ENCODE data around the gene ANP32A.
A peak's percentile ranks its signal among the peaks of the same experiment; 100 is the strongest.

The ANP32A gene

GRCh38 chr15:68786753-68787152 lies 33.9 kb downstream of the ANP32A start:
- in situ Hi-C loops (cut with HindIII; ENCODE audit: low sequenced_read_pairs), result no loop called here
- TF ChIP-seq, protein P1, sequence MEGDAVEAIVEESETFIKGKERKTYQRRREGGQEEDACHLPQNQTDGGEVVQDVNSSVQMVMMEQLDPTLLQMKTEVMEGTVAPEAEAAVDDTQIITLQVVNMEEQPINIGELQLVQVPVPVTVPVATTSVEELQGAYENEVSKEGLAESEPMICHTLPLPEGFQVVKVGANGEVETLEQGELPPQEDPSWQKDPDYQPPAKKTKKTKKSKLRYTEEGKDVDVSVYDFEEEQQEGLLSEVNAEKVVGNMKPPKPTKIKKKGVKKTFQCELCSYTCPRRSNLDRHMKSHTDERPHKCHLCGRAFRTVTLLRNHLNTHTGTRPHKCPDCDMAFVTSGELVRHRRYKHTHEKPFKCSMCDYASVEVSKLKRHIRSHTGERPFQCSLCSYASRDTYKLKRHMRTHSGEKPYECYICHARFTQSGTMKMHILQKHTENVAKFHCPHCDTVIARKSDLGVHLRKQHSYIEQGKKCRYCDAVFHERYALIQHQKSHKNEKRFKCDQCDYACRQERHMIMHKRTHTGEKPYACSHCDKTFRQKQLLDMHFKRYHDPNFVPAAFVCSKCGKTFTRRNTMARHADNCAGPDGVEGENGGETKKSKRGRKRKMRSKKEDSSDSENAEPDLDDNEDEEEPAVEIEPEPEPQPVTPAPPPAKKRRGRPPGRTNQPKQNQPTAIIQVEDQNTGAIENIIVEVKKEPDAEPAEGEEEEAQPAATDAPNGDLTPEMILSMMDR (IDR thresholded peaks at IDR 0.05; ENCODE audit: low read depth, low read length), result no peak
- DNase-seq (ENCODE audit: low read depth, low spot score), result no peak
- no peak overlapping the region for H3K4me3 ChIP-seq (ENCODE audit: low read depth, low read length)

DNA sequence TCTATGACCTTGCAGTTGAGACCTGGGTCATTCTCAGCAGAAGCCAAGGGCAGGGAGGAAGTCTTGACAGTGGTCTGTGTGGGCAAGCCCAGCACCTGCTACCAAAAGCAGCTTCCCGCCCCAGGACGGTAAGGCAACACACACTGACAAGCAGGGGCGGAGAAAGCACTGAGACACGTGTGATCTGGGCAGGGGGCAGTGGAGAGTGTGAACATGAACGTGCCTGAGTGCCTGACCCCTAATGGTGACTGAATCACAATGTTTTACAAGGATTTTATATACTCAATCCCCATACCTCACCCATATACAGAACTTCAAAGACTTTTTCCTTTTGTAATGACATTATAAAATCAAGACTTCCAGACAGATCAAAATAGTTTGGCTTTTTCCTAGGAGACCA lies 35.2 kb downstream of the ANP32A start:
- in situ Hi-C loops (cut with HindIII; ENCODE audit: low sequenced_read_pairs), result no loop called here
- no peak overlapping the region for H3K4me3 ChIP-seq (ENCODE audit: low read depth, low read length)
- TF ChIP-seq, protein P1 (IDR thresholded peaks at IDR 0.05; ENCODE audit: low read depth, low read length), result no peak
- DNase-seq (ENCODE audit: low read depth, low spot score), result no peak

GRCh38 chr15:68784206-68784605 lies 36.5 kb downstream of the ANP32A start:
- no peak for DNase-seq (ENCODE audit: low read depth, low spot score)
- no peak overlapping the region for H3K4me3 ChIP-seq (ENCODE audit: low read depth, low read length)
- TF ChIP-seq, protein P1 (IDR thresholded peaks at IDR 0.05; ENCODE audit: low read depth, low read length), result no peak
- in situ Hi-C loops (cut with HindIII; ENCODE audit: low sequenced_read_pairs), result no loop called here

- H3K4me3 ChIP-seq (ENCODE audit: low read depth, low read length), result no peak overlapping the region
- in situ Hi-C loops (cut with HindIII; ENCODE audit: low sequenced_read_pairs), result no loop called here
- TF ChIP-seq, protein P1 (IDR thresholded peaks at IDR 0.05; ENCODE audit: low read depth, low read length), result peak; percentile 69
- DNase-seq (ENCODE audit: low read depth, low spot score), result no peak
Measured at GRCh38 chr15:68783226-68784058, 37.3 kb downstream of the ANP32A start.

DNA sequence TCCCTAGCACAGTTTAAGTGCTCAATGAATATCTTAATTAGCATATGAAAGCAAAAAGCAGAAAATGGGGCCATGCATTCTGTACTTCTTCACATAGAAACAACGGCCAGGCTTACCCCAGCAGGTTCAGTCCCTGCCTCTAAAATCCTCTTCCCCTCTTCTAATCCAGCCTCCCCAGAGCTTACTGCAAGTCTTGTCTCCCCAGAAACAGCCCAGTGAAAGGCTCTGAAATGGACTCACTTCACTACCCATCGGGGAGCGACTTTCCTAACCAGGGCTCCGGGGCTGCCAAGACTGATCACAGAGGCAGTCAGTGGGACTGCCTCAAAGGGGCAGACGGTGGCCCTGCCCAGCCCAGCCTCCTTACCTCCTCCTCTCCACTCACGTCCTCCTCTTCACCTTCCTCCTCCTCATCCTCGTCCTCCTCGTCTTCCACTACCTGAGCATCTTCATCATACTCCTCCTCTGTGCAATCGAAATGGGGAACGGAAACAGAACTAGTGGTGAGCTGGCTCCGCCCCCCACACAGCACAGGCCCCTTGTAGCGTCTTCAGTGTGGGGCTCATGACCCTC lies 38.0 kb downstream of the ANP32A start:
- TF ChIP-seq, protein P1 (IDR thresholded peaks at IDR 0.05; ENCODE audit: low read depth, low read length), result no peak
- DNase-seq (ENCODE audit: low read depth, low spot score), result no peak
- H3K4me3 ChIP-seq (ENCODE audit: low read depth, low read length), result no peak overlapping the region
- in situ Hi-C loops (cut with HindIII; ENCODE audit: low sequenced_read_pairs), result no loop called here

- H3K4me3 ChIP-seq (ENCODE audit: low read depth, low read length), result no peak overlapping the region
- no peak for DNase-seq (ENCODE audit: low read depth, low spot score)
- in situ Hi-C loops (cut with HindIII; ENCODE audit: low sequenced_read_pairs), result no loop called here
- TF ChIP-seq, protein P1 (IDR thresholded peaks at IDR 0.05; ENCODE audit: low read depth, low read length), result no peak
Measured at GRCh38 chr15:68781766-68782588, 38.7 kb downstream of the ANP32A start.

All from astrocyte of the spinal cord (primary cell).